Measurements from ENCODE around the gene NRIP1.

GRCh38 chr21:15009837-15010363, 54.9 kb downstream of the NRIP1 start:
- TF ChIP-seq CTCF (IDR thresholded peaks at IDR 0.05; ENCODE audit: low read depth, low read length, poor library complexity, severe bottlenecking) (no peak), EZH2phosphoT487 (IDR thresholded peaks at IDR 0.05; ENCODE audit: borderline replicate concordance, low read length) (no peak)

All from DOHH2 (cell line).